ENCODE measurements around the gene JAKMIP2. TPM values are rescaled to one million over a fixed set of nuclear protein-coding genes. Genes with fewer than 3 reads are reported as not detected.

The JAKMIP2 gene
- total and polyA plus RNA-seq, 8 donors, result 0.19 to 2.6 (median 0.67) TPM

- FAIRE-seq, result no peak
- no peak overlapping the region for H3K27ac ChIP-seq
- no peak for DNase-seq
- H3K36me3 ChIP-seq, result no peaks in the 10 kb centered on the region
- no peak for ATAC-seq
- H3K9me3 ChIP-seq, result no peaks in the 10 kb centered on the region
- H3K4me1 ChIP-seq, result no peaks in the 10 kb centered on the region
- intact Hi-C loops (cut with DNase I), result no loop called here
- no peaks in the 10 kb centered on the region for H3K27me3 ChIP-seq
- no peak overlapping the region for H3K4me3 ChIP-seq
- TF ChIP-seq CTCF (IDR thresholded peaks at IDR 0.05), result no peak
- WGBS, 2 donors, result 97 to 98% methylated on average over 2 of the region's 2 CpGs
Measured at GRCh38 chr5:147668385-147668784, 114.1 kb downstream of the JAKMIP2 start.

DNA sequence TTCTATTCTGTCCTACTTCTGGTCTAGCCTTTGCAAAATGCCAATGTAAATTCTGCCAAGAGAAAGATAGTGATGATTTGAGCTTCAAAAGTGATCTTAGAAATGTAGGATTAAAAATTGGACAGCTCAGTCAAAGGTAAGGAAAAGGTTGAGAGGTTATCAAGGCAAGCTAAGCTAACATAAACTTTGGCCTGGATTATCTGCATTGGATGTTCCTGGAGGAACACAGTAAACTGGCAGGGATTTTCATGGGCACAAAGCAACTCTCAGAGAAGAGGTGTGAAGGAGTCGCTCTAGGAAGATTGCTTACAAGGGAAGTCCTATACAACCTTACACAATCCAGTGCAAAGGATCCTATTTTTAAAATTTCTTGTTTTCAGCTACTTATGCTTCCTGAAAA, 115.2 kb downstream of the JAKMIP2 start:
- ATAC-seq (no peak), FAIRE-seq (no peak)
- 75 to 88% methylated on average over 1 of the region's 1 CpG for WGBS, 2 donors

DNA sequence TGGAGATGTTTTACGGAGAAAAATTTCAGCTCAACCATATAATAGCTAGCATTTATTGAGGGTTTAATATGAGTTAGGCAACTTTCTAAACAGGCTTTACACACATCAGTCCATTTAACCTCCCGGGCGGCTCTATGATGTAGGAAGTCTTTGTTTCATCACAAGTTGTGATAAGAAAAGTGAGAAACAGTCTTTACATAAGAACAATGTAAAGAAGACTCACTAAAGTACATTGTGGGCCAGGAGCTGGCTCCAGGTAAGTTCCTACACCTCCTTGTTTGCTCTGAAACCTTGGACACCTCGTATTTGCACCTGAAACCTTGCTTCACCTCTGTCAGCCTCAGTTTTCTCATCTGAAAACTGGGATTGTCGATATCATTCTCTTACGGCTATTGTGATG, 116.1 kb downstream of the JAKMIP2 start:
- no peak for DNase-seq
- no peak for ATAC-seq
- Histone ChIP-seq H3K27ac (no peak overlapping the region), H3K36me3 (no peaks in the 10 kb centered on the region), H3K4me1 (no peaks in the 10 kb centered on the region), H3K4me3 (no peak overlapping the region), H3K9me3 (no peaks in the 10 kb centered on the region), H3K27me3 (no peaks in the 10 kb centered on the region)
- 76 to 83% methylated on average over 6 of the region's 6 CpGs for WGBS, 2 donors
- intact Hi-C loops (cut with DNase I), result no loop called here
- no peak for FAIRE-seq
- no peak for TF ChIP-seq CTCF (IDR thresholded peaks at IDR 0.05)

More for the DNA sequence above, 115.2 kb downstream of the JAKMIP2 start:
- TF ChIP-seq CTCF (IDR thresholded peaks at IDR 0.05), result no peak
- Histone ChIP-seq H3K36me3 (no peaks in the 10 kb centered on the region), H3K4me3 (no peak overlapping the region), H3K27ac (no peak overlapping the region), H3K27me3 (no peaks in the 10 kb centered on the region), H3K9me3 (no peaks in the 10 kb centered on the region), H3K4me1 (no peaks in the 10 kb centered on the region)
- no peak for DNase-seq
- intact Hi-C loops (cut with DNase I), result no loop called here

DNA sequence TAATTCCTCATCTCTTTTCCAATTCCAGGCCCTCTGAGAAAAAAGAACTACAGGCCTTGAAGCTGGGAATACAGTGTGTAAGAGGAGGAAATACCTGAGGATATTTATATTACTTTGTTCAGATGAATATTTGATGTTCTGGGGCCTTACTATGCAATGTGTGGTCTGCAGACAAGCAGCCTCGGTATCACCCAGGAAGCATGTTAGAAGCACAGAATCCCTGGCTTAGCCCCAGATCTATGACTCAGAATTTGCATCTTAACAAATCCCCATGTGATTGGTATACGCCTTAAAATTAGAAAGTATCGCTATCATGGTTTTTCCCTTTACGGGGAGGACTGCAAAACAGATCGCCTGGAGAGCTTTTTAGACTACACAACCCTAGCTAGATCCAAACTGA, 121.0 kb downstream of the JAKMIP2 start:
- 93 to 94% methylated on average over 5 of the region's 5 CpGs for WGBS, 2 donors
- intact Hi-C loops (cut with DNase I), result no loop called here
- H3K9me3 ChIP-seq, result no peaks in the 10 kb centered on the region
- H3K27ac ChIP-seq, result no peak overlapping the region
- H3K36me3 ChIP-seq, result no peaks in the 10 kb centered on the region
- no peaks in the 10 kb centered on the region for H3K27me3 ChIP-seq
- H3K4me3 ChIP-seq, result no peak overlapping the region
- TF ChIP-seq CTCF (IDR thresholded peaks at IDR 0.05), result no peak
- ATAC-seq, result no peak
- no peaks in the 10 kb centered on the region for H3K4me1 ChIP-seq
- no peak for DNase-seq
- no peak for FAIRE-seq

- Histone ChIP-seq H3K9me3 (no peaks in the 10 kb centered on the region), H3K36me3 (no peaks in the 10 kb centered on the region), H3K27ac (no peak overlapping the region), H3K4me3 (no peak overlapping the region), H3K4me1 (no peaks in the 10 kb centered on the region), H3K27me3 (no peaks in the 10 kb centered on the region)
- FAIRE-seq (no peak), ATAC-seq (peak in 2 of 4 donors; percentile 21 to 34), DNase-seq (no peak)
- TF ChIP-seq CTCF (IDR thresholded peaks at IDR 0.05), result no peak
- intact Hi-C loops (cut with DNase I), result no loop called here
- WGBS, 2 donors, result 60 to 66% methylated on average over 15 of the region's 15 CpGs
Measured at GRCh38 chr5:147659166-147659929, 123.2 kb downstream of the JAKMIP2 start.
